Activated CD4-positive, alpha-beta T cell treated with anti-CD3 and anti-CD28 coated beads for 36 hours (primary cell): ENCODE data around the gene KIAA0753. TPM values are rescaled to one million over a fixed set of nuclear protein-coding genes. Genes with fewer than 3 reads are reported as not detected.

ENCODE experiments used
- ATAC-seq: fragments of 200-7000 bp; cut with Tn5 transposase; one replicate; pipeline ENCODE4 v1.10.0; 2021; ENCODE audit warnings: mild to moderate bottlenecking, moderate library complexity
- CTCF ChIA-PET: fragments of 350-600 bp; sonication (Branson Sonifier 250); formaldehyde crosslinking; loops from one replicate; lab custom pipeline; 2021; ENCODE audit warnings: antibody characterized with exemption; lab: Charles Lee
- POLR2A ChIA-PET: fragments of 350-600 bp; sonication (Branson Sonifier 250); formaldehyde crosslinking; loops from one replicate; lab custom pipeline; 2021; ENCODE audit warnings: antibody characterized with exemption, inconsistent platforms; lab: Charles Lee
- DNase-seq: peaks from one replicate; pipeline ENCODE4 v3.0.0-alpha.2; 2020
- H3K27ac Mint-ChIP-seq: one replicate; pipeline ENCODE4 v1.8.0; 2021; ENCODE audit warnings: mixed read lengths
- H3K27me3 Mint-ChIP-seq: one replicate; pipeline ENCODE4 v1.8.0; 2021; ENCODE audit warnings: mixed read lengths
- H3K36me3 Mint-ChIP-seq: one replicate; pipeline ENCODE4 v1.8.0; 2021; ENCODE audit warnings: low read depth, mixed read lengths
- H3K4me1 Mint-ChIP-seq: one replicate; pipeline ENCODE4 v1.8.0; 2021; ENCODE audit warnings: mixed read lengths
- H3K4me3 Mint-ChIP-seq: one replicate; pipeline ENCODE4 v1.8.0; 2021; ENCODE audit warnings: mild to moderate bottlenecking, moderate library complexity, mixed read lengths
- H3K9me3 Mint-ChIP-seq: one replicate; pipeline ENCODE4 v1.8.0; 2021; ENCODE audit warnings: low read depth, mixed read lengths
- intact Hi-C, 2 experiments: fragments of 100-400 bp; cut with DNase I in 1 of 2; cut with micrococcal nuclease in 1 of 2; formaldehyde crosslinking; loops; one replicate each; pipeline versions ENCODE4 v1.14.2 to v1.15.1; 2022 to 2024; cut with DNase I, micrococcal nuclease
- total RNA-seq, 2 experiments: library from RNA; stranded (reverse); gene quantifications; one replicate each; pipeline ENCODE4 v1.2.3, GENCODE V29; 2021

The KIAA0753 gene
- total RNA-seq, 2 experiments from 2014 or later, result 17.1 to 24.9 TPM

- ChIA-PET POLR2A (no interaction called here), CTCF (no interaction called here)
- Mint-ChIP-seq H3K27me3 (peaks cover 7% of the 10 kb centered on the region), H3K4me1 (no peaks in the 10 kb centered on the region), H3K9me3 (no peaks in the 10 kb centered on the region), H3K4me3 (no peak overlapping the region), H3K27ac (no peak overlapping the region), H3K36me3 (no peaks in the 10 kb centered on the region)
- no peak for DNase-seq
- intact Hi-C loops, result no loop called here
- no peak for ATAC-seq
Observed at GRCh38 chr17:6568184-6568758, 72.2 kb downstream of the KIAA0753 start.

- no peaks in the 10 kb centered on the region for H3K36me3 Mint-ChIP-seq
- intact Hi-C loops, result no loop called here
- CTCF ChIA-PET, result interaction anchor here (0.6 kb wide), 1 partner anchor 95 kb away, joined by 3 read pairs; no protein-coding TSS in a partner anchor
- H3K27me3 Mint-ChIP-seq, result peaks cover 11% of the 10 kb centered on the region
- POLR2A ChIA-PET, result no interaction called here
- no peak overlapping the region for H3K27ac Mint-ChIP-seq
- H3K4me3 Mint-ChIP-seq, result no peak overlapping the region
- ATAC-seq (no peak), DNase-seq (no peak)
- no peaks in the 10 kb centered on the region for H3K4me1 Mint-ChIP-seq
- no peaks in the 10 kb centered on the region for H3K9me3 Mint-ChIP-seq
Observed at GRCh38 chr17:6567528-6568183, 72.9 kb downstream of the KIAA0753 start.

DNA sequence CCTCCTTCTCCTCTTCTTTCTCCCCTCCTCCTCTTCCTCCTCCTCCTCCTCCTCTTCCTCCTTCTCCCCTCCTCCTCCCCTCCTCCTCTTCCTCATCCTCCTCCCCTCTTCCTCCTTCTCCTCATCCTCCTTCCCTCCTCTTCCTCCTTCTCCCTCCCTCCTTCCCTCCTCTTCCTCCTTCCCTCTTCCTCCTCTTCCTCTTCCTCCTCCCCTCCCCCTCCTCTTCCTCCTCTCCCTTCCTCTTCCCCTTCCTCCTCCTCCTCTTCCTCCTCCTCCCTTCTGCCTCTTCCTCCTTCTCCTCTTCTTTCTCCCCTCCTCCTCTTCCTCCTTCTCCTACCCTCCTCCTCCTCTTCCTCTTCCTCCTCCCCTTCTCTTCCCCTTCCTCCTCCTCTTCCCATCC lies 79.1 kb downstream of the KIAA0753 start:
- POLR2A ChIA-PET, result no interaction called here
- peaks cover 31% of the 10 kb centered on the region for H3K27me3 Mint-ChIP-seq
- H3K36me3 Mint-ChIP-seq, result no peaks in the 10 kb centered on the region
- ATAC-seq (no peak), DNase-seq (no peak)
- H3K4me1 Mint-ChIP-seq, result no peaks in the 10 kb centered on the region
- no peak overlapping the region for H3K27ac Mint-ChIP-seq
- no peaks in the 10 kb centered on the region for H3K9me3 Mint-ChIP-seq
- no peak overlapping the region for H3K4me3 Mint-ChIP-seq
- intact Hi-C loops, result no loop called here
- CTCF ChIA-PET, result no interaction called here

DNA sequence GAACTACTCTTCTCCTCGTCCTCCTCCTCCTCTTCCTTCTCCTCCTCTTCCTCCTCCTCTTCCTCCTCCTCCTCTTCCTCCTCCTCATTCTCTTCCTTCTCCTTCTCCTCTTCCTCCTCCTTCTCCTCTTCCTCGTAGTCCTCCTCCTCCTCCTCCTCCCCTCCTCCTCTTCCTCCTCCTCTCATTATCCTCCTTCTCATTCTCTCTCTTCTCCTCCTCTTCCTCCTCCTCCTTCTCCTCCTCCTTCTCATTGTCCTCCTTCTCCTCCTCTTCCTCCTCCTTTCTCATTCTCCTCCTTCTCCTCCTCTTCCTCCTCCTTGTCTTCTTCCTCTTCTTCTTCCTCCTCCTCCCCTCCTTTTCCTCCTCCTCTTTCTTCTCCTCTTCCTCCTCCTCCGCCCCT lies 80.0 kb downstream of the KIAA0753 start:
- Mint-ChIP-seq H3K36me3 (no peaks in the 10 kb centered on the region), H3K27ac (no peak overlapping the region), H3K4me1 (peaks cover under 1% of the 10 kb centered on the region), H3K27me3 (peaks cover 30% of the 10 kb centered on the region), H3K4me3 (no peak overlapping the region), H3K9me3 (no peaks in the 10 kb centered on the region)
- ATAC-seq, result no peak
- DNase-seq, result no peak
- ChIA-PET CTCF (no interaction called here), POLR2A (no interaction called here)
- intact Hi-C loops, result no loop called here

DNA sequence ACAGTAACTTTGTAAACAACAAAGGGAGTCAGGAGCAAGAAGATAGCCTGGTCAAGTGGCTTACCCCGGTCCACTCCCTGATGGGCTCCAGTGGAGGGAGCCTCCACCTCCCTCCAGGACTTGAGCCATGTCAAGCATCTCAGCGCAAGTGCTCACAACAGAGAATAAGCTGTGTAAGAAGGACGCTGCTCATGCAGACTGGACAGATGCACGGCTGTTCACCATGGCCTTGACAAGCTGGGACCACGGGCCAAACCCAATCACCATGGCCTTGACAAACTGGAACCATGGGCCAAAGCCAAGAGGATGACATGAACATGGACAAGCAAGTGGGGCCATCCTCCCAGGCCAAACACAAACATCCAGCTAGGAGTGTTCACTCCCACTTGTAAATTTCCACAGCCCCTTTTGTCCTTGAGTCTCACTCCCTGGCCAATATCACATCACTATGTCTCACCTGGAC lies 80.7 kb downstream of the KIAA0753 start:
- H3K4me1 Mint-ChIP-seq, result peaks cover 6% of the 10 kb centered on the region
- DNase-seq (no peak), ATAC-seq (no peak)
- POLR2A ChIA-PET, result no interaction called here
- CTCF ChIA-PET, result interaction anchor here (0.6 kb wide), 1 partner anchor 761 kb away, joined by 3 read pairs; no protein-coding TSS in a partner anchor
- H3K9me3 Mint-ChIP-seq, result no peaks in the 10 kb centered on the region
- H3K27me3 Mint-ChIP-seq, result peaks cover 37% of the 10 kb centered on the region
- H3K4me3 Mint-ChIP-seq, result no peak overlapping the region
- H3K36me3 Mint-ChIP-seq, result no peaks in the 10 kb centered on the region
- intact Hi-C loops, result no loop called here
- H3K27ac Mint-ChIP-seq, result no peak overlapping the region

GRCh38 chr17:6558932-6559752 lies 81.4 kb downstream of the KIAA0753 start:
- ChIA-PET CTCF (no interaction called here), POLR2A (no interaction called here)
- Mint-ChIP-seq H3K4me1 (peaks cover 6% of the 10 kb centered on the region), H3K27ac (no peak overlapping the region), H3K36me3 (no peaks in the 10 kb centered on the region), H3K9me3 (no peaks in the 10 kb centered on the region), H3K27me3 (peaks cover 44% of the 10 kb centered on the region), H3K4me3 (no peak overlapping the region)
- DNase-seq (no peak), ATAC-seq (no peak)
- intact Hi-C loops, result no loop called here

GRCh38 chr17:6558276-6558675 lies 82.2 kb downstream of the KIAA0753 start:
- CTCF ChIA-PET, result no interaction called here
- H3K4me3 Mint-ChIP-seq, result no peak overlapping the region
- no peak for ATAC-seq
- peaks cover 6% of the 10 kb centered on the region for H3K4me1 Mint-ChIP-seq
- no peaks in the 10 kb centered on the region for H3K9me3 Mint-ChIP-seq
- DNase-seq, result no peak
- H3K27ac Mint-ChIP-seq, result no peak overlapping the region
- intact Hi-C loops, result no loop called here
- POLR2A ChIA-PET, result no interaction called here
- H3K27me3 Mint-ChIP-seq, result peaks cover 44% of the 10 kb centered on the region
- H3K36me3 Mint-ChIP-seq, result no peaks in the 10 kb centered on the region

DNA sequence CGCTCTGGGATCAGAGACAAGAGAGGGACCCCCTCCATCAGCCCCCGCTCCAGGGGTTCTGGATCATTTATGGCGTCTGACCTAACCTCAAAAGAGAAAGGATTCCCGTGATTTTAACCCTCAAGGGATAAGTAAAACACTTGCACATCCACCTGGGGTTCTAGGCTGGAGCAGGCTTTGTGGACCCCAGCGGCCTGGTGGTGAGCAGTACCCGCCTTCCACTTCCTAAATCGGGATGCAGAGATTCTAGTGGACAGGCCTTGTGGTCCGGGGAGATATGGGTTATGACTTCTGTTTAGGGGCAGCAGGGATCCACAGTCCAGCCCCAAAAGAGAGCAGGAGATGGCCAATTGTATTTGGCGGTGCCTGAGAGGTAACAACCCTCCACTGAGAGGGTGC lies 83.5 kb downstream of the KIAA0753 start:
- no peak overlapping the region for H3K27ac Mint-ChIP-seq
- ChIA-PET CTCF (no interaction called here), POLR2A (no interaction called here)
- intact Hi-C loops, result no loop called here
- no peaks in the 10 kb centered on the region for H3K9me3 Mint-ChIP-seq
- H3K36me3 Mint-ChIP-seq, result no peaks in the 10 kb centered on the region
- peaks cover 40% of the 10 kb centered on the region for H3K27me3 Mint-ChIP-seq
- no peak for ATAC-seq
- H3K4me3 Mint-ChIP-seq, result no peak overlapping the region
- H3K4me1 Mint-ChIP-seq, result peaks cover 6% of the 10 kb centered on the region
- DNase-seq, result no peak

GRCh38 chr17:6556121-6557039 lies 84.1 kb downstream of the KIAA0753 start, which contains the start of gene PITPNM3:
Gene PITPNM3, minus strand, starts transcription at chr17:6556555. Its CDS starts 149 bp downstream, at chr17:6556406.
- intact Hi-C loops, result no loop called here
- Mint-ChIP-seq H3K4me1 (peaks cover 6% of the 10 kb centered on the region), H3K36me3 (no peaks in the 10 kb centered on the region), H3K27ac (no peak within 1 kb of the TSS), H3K9me3 (no peaks in the 10 kb centered on the region), H3K27me3 (peaks cover 40% of the 10 kb centered on the region), H3K4me3 (peak within 1 kb of the TSS; percentile 40)
- CTCF ChIA-PET, result no interaction called here
- DNase-seq (no peak), ATAC-seq (no peak)
- POLR2A ChIA-PET, result no interaction called here

DNA sequence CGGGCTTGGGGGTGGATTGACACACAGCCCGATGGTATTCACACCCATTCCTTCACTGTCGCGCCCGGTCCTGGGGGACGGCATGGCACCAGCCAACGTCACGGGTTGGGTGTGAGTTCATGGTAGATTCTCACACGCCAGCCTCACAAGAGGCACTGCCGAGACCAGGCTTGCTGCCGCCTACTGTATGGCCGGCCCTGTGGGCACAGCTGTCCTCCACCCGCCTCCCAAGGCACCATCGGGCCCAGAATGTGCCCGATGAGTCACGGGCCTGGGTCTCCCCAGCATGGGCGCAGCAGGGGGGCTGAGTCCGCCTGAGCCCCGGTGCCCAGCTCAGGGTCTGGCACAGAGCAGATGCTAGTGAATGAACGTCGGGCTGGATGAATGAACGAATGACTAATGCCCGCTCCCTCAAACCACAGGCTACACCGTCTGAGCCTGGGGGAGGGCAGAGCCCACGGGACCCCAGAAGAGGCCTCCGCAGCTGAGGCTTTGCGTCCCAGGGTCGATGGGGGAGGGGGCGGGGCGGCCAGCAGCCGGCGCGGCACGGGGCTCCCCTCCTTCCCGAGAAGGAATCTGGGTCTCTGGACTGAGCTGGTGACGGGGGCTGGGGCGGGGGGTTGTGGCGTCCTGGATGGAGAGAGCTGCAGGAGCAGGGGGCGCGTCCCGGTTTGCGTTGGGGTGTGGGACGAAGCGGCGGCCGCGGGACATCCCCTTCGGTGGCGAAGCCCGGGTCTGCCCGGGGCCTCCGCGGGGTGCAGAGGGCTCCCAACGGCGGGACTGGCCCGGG lies 85.0 kb downstream of the KIAA0753 start:
- ATAC-seq (peak; percentile 75), DNase-seq (peak; percentile 31)
- ChIA-PET POLR2A (no interaction called here), CTCF (interaction anchor here (0.6 kb wide), 1 partner anchor 679 kb away, joined by 3 read pairs; the partner anchor contains the start of gene DVL2)
- no peak overlapping the region for H3K27ac Mint-ChIP-seq
- intact Hi-C loops, result no loop called here
- H3K36me3 Mint-ChIP-seq, result no peaks in the 10 kb centered on the region
- peaks cover 39% of the 10 kb centered on the region for H3K27me3 Mint-ChIP-seq
- H3K4me1 Mint-ChIP-seq, result peaks cover 6% of the 10 kb centered on the region
- peak overlapping the region; percentile 40 for H3K4me3 Mint-ChIP-seq
- no peaks in the 10 kb centered on the region for H3K9me3 Mint-ChIP-seq
